CD4-positive, alpha-beta T cell treated with Interleukin-21 for 1 hour (primary cell): ENCODE measurements around the gene RCAN3.

Experiments
- DNase-seq: peaks from one replicate; pipeline ENCODE4 v3.0.0-alpha.2; 2020

The RCAN3 gene

DNA sequence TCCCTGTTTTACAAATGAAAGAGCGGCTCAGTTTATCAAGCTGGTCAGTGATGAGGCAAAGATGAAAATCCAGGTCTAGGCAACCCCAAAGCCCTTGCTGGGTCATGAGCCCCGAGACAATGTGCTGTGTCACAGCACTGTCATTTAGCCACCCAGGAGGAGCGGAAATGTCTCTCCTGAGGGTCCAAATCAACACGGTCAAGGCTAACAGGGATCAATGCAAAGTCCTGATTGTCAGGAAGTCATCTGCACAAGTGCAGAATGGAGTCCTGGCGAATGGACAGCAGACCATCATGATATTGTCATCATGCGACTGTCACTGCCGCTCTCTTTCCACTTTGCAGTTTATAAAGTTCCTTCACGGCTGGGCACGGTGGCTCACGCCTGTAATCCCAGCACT lies 83.5 kb downstream of the RCAN3 start:
- no peak for DNase-seq

- DNase-seq = peak; percentile 80
Observed at GRCh38 chr1:24586970-24587820, 84.6 kb downstream of the RCAN3 start.

DNA sequence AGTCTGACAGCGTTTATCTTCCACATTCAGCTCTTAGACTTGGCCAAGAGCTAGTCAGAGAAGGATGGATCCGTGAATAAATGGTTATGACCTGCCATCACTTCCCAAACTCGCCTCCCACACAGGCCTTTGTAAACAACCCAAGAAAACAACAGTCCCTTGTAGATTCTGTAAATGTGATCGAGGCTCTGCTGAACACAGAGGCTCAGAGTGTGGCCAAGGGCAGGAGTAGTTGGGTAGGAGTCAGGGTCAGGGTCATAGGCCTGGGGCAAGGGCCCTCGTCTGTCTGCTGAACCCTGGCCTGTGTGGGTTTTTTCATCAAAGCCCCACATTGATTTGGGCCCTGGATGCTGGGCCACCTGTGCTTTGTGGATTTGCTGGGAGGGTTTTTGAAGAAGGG lies 85.9 kb downstream of the RCAN3 start:
- DNase-seq = no peak

DNA sequence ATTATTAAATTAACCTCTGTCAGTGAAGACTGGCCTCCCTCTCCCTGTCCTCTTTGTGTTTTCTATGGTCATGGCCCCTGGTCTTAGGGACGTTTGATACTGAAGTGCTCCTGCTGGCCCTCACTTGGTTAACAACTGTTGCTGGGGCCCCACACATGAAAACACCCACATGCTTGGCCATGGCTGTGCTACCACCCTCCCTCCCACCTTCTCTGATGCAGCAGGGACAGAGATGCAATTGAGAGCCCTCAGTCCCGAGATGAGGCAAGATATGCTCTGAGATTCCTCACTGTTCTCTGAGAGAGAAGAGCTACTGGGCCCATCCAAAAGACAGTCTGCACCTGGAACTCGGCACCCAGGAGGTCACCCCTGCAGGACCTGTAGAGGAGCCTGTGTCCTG lies 86.6 kb downstream of the RCAN3 start:
- DNase-seq = no peak
